ENCODE data around the gene ATRAID.

ATRAID gene

GRCh38 chr2:27219091-27219490 is 7.2 kb downstream of the ATRAID start:
- no peak for DNase-seq (ENCODE audit: low read depth in 2 of 2)

- DNase-seq (ENCODE audit: low read depth in 2 of 2), result no peak
These were observed 8.2 kb downstream of the ATRAID start for GRCh38 chr2:27220091-27220490.

- no peak for DNase-seq (ENCODE audit: low read depth in 2 of 2)
These were observed 9.3 kb downstream of the ATRAID start for GRCh38 chr2:27221166-27221565.

- no peak for DNase-seq (ENCODE audit: low read depth in 2 of 2)
These were observed 10.6 kb downstream of the ATRAID start for GRCh38 chr2:27222407-27222806.

GRCh38 chr2:27223416-27223815 is 11.6 kb downstream of the ATRAID start:
- DNase-seq (ENCODE audit: low read depth in 2 of 2), result no peak

GRCh38 chr2:27225526-27225925 is 13.7 kb downstream of the ATRAID start:
- no peak for DNase-seq (ENCODE audit: low read depth in 2 of 2)

- DNase-seq (ENCODE audit: low read depth in 2 of 2), result no peak
These were observed 15.7 kb downstream of the ATRAID start for GRCh38 chr2:27227501-27227900.

GRCh38 chr2:27231921-27232320 is 20.1 kb downstream of the ATRAID start:
- DNase-seq (ENCODE audit: low read depth in 2 of 2), result no peak

- no peak for DNase-seq (ENCODE audit: low read depth in 2 of 2)
These were observed 21.5 kb downstream of the ATRAID start for GRCh38 chr2:27233341-27233740.

GRCh38 chr2:27236136-27236535 is 24.3 kb downstream of the ATRAID start:
- DNase-seq (ENCODE audit: low read depth in 2 of 2), result no peak

GRCh38 chr2:27236626-27237025 is 24.8 kb downstream of the ATRAID start:
- no peak for DNase-seq (ENCODE audit: low read depth in 2 of 2)

- no peak for DNase-seq (ENCODE audit: low read depth in 2 of 2)
These were observed 25.6 kb downstream of the ATRAID start for GRCh38 chr2:27237341-27237945.

- DNase-seq (ENCODE audit: low read depth in 2 of 2), result no peak
These were observed 27.1 kb downstream of the ATRAID start for GRCh38 chr2:27238976-27239375.

- no peak for DNase-seq (ENCODE audit: low read depth in 2 of 2)
These were observed 28.6 kb downstream of the ATRAID start for GRCh38 chr2:27240406-27240805.

- no peak for DNase-seq (ENCODE audit: low read depth in 2 of 2)
These were observed 30.1 kb downstream of the ATRAID start for GRCh38 chr2:27241761-27242613.

GRCh38 chr2:27242614-27242951 is 30.7 kb downstream of the ATRAID start:
- DNase-seq (ENCODE audit: low read depth in 2 of 2), result no peak

- no peak for DNase-seq (ENCODE audit: low read depth in 2 of 2)
These were observed 31.7 kb downstream of the ATRAID start for GRCh38 chr2:27243391-27244130.

GRCh38 chr2:27245116-27245515 is 33.3 kb downstream of the ATRAID start:
- DNase-seq (ENCODE audit: low read depth in 2 of 2), result no peak

- no peak for DNase-seq (ENCODE audit: low read depth in 2 of 2)
These were observed 33.8 kb downstream of the ATRAID start for GRCh38 chr2:27245626-27246025.

GRCh38 chr2:27247893-27248292 is 36.1 kb downstream of the ATRAID start:
- DNase-seq (ENCODE audit: low read depth in 2 of 2), result no peak

GRCh38 chr2:27249159-27249890 is 37.5 kb downstream of the ATRAID start:
- no peak for DNase-seq (ENCODE audit: low read depth in 2 of 2)
